GM10847 (cell line): ENCODE data around the gene KIRREL3.

ENCODE experiments used
- POLR2A ChIP-seq: IDR thresholded peaks from 2 replicates; pipeline ENCODE4 v1.6.1; 2011; ENCODE audit not compliant: insufficient read length; ENCODE audit errors: extremely low read depth

KIRREL3 gene

DNA sequence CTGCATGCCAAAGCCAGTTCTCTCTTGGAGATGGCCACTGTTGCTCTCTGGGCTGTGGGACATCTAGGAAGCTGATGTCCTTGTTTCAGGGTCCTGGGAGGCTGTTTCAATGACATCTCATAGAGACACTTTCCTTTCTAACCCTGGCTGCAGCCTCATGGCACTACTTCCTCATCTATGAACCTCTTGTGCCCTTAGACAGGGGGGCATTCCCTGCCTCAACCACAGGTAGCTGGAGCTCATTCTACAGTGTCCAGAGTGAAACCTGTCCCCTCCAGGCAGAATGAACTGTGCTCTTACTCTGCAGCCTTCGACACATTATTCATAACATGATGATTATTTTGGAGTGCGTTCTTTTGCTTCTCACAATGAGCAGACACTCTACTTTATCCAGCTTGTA lies 335.9 kb downstream of the KIRREL3 start:
- TF ChIP-seq POLR2A = no peak

DNA sequence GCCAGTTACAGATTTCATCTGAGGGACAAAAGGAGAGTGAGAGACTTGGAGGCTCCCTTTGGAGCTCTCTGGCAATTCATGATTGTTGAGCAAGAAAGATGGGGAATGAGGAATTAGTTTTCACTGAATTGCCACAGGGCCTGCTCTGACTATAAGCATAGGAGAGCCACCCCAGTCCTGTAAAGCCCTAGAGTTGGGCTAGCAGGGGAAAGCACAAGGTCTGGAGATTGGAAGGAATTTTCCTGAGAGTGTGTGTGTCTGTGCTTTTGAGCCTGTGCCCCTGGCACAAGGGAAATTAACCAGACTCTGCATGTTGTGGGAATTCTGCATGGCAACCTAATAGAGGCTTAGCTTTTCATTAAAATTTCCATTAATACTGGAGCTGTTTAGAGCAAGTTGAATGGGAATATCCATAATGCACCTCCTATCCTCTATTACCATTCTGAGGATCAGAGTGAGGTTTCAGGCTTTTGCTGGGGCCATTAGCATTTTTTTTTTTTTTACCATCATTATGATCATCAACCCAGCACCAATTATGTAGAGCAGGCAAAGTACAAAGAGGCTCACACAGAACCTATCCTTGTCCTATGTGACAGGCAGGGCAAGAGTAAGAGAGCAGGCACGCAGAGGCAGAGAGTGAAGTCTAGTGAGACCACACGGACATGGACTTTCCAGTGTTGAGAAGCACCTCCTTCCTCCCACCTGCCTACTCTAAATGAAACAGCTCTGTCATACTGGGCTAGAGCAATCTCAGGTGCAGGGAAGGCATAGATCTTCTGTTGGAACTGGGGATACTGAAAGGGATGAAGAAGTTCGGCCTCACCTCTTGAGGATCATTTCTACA lies 336.6 kb downstream of the KIRREL3 start:
- TF ChIP-seq POLR2A = no peak

DNA sequence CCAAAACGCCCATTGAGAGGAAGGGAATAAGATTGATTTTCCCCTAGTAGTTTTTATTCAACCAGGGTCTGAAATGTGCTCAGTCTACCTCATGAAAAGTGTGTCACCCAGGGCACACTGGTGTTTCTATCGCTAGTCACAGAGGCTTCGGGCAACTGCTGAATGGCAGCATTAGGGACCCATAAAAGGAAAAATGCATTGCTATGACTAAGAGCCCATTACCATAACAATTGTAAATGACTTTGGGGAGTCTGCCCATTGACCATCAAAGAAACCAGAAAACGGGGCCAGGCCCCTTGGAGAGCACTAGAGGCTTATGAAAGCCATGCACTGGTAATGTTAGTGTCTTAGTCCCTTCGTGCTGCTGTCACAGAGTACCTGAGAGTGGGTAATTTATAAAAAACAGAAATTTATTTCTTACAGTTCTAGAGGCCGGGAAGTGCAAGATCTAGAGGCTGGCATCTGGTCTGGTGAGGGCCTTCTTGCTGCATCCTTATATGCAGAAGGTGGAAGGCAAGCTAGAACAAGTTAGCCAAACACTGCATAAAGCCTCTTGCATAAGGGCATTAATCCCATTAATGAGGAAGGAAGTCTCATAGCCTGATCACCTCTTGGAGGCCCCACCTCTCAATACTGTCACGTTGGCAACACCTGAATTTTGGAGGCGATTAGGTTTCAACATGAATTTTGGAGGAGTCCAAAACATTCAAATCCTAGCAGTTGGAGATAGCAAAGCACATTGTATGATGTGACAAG lies 338.4 kb downstream of the KIRREL3 start:
- TF ChIP-seq POLR2A = no peak

DNA sequence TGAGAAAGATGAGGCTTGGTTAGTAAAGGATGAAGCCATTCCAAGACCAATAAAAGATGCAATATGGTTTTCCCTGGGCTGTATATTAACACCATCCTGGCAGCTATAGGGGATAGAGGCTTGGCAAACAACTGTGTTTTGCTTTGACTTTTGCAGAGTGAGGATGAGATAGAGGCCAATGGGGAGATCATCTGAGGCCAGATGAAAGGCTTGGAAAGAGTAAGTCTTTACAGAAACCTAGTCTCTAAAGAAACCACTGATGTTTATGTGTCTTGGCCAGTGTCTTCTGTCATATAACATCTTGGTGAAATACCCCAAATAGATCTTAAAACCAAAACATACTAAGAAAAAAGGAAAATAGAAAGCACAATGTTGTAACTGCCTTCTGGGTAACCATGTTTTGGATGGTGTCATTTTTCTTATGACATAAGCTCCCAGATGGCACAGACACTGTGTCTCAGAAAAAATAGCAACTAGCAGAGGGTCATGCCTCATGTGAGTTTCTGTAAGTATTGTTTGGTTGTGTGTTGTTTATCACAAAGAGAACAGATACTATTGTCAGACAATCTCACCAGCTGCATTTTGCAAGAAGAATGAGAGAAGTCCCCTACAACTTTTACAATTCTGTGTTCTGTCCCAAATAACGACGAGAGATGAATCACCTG lies 339.7 kb downstream of the KIRREL3 start:
- TF ChIP-seq POLR2A = no peak

DNA sequence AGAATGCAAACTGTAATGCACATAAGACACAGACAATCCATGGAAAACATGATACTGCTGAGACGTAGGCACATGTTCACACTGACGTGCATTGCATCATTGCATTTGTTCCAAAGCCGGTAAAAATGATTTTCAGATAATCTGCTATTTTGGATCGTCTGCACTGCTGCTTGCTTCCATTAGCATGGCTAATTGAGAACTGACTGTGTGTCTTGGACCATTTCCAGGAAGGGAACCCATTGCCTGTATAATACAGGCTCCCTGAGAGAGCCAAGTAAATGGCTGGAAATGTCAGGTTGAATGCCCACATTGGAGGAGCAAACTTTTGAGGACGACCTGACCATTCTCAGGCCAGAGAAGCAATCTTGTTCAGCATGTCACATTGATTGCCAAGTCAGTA lies 340.2 kb downstream of the KIRREL3 start:
- TF ChIP-seq POLR2A = no peak

DNA sequence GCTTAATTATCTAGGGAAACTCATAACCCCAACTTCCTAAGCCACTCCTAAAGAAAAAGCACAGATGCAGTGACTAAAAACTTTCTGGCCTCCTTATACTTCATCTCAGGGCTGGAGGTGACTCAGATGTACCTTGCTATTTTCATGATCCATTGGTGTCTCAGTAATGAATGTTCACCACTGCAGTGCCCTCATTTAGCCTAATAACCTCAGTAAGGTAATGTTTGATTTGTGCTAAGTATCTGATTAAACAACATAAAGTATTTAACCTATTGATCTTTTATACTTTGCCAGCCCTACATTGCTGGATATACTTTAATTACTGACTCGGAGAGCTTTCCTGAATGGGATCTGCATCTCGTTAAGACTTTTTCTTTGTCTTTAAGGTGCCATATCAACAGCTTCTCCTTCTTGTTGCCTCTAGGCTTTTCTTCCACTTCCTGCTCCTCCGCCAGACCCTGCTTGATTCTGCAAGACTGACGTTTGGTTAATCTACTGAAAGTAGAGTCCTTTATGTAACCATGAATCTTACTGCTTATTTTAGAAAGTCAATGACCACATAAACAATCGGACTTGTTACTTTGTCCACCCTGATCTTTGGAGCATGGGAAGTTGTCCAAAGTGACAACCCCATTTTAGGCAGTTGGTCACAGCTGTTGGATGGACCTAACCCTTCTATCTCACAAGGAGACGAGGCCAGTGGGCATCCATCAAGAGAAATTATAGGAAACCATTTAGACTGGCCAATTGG lies 342.1 kb downstream of the KIRREL3 start:
- no peak for TF ChIP-seq POLR2A

DNA sequence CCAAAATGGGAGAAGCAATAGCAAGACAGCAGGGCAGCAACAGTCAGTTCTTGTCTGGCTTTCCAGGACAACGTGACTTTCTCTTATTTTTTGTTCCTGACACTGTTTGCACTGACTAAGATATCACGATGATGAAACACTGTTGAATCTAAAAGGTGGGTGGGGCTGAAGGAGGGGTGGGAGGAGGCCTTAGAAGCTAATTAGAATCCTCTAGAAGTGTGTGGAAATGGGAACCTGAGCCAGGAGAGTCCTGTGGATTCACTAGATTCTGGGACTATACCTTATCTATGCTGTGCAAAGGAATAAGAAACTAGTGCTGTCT lies 344.8 kb downstream of the KIRREL3 start:
- TF ChIP-seq POLR2A = no peak

DNA sequence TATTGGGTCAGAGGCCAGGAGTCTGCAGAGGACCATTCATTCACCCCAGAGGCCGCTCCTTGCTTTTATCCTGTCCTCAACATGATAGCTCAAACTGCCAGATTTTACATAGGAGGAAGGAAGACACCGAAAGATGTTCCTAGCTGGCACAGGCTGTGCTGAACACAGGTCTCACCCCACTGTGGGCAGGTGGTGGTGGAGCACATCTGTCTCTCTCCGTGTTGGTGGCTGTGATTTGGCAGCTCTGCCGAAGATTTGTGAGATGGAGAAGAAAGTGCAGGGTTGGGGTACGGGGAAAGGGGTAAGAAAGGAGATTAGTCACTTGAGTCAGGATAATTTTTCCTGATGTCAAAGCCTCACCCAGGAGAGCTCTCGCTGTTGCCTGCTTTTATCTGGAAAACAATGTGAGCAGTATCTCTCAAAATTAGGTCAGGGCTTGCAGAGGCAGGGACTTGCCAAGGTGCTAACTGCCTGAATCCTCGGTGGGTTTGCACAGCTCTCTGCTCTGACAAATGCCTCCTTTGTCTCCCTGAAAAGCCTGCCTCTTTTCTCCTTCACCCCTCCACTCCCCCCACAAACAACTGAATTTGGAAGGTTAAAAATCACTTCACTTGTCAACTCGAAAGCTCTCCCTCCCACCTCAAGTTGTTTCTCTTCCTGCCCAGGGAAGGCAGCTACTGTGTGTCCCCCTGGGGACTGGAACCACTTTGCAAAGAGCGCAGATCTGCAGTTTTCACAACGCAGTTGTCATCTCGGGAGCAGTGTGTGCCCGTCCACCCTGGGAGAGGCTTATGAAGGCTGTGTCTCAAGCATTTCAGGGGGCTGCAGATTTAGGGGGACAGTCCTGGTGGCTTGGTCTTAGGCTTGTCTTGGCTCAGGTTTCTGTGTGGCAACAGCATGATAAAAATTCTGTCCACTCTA lies 345.4 kb downstream of the KIRREL3 start:
- TF ChIP-seq POLR2A = no peak

DNA sequence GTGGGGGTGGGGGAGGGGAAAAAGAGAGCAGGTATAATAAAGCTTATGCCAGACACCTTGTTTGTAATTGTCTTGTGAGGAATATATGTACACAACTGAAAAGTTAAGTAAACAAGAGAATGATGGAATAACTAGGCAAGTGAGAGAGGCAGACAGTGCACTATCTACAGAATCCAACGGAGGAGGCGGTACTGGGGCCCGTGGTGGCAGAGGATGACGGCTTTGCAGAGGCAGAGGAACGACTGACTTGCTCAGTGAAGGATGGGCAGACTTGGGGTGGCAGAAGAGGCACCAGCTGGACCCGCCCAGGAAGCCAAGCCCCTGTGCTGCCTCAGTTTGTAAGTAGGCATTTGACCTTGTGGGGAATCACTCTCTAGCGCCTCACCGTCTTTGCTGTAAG lies 347.5 kb downstream of the KIRREL3 start:
- no peak for TF ChIP-seq POLR2A

DNA sequence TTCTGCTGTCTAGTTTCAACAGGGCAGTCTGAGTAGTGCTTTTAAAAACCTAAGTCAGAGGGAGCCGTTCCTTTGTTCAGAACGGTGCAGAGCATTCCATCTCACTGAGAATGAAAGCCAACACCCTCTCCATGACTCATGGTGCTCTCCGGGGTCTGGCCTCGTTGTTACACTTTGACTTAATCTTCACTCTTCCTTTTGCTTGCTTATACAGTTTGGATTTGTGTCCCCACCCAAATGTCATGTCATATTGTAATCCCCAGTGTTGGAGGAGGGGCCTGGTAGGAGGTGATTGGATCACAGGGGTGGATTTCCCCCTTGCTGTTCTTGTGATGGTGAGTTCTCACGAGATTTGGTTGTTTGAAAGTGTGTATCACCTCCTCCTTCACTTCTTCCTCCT lies 352.8 kb downstream of the KIRREL3 start:
- no peak for TF ChIP-seq POLR2A

DNA sequence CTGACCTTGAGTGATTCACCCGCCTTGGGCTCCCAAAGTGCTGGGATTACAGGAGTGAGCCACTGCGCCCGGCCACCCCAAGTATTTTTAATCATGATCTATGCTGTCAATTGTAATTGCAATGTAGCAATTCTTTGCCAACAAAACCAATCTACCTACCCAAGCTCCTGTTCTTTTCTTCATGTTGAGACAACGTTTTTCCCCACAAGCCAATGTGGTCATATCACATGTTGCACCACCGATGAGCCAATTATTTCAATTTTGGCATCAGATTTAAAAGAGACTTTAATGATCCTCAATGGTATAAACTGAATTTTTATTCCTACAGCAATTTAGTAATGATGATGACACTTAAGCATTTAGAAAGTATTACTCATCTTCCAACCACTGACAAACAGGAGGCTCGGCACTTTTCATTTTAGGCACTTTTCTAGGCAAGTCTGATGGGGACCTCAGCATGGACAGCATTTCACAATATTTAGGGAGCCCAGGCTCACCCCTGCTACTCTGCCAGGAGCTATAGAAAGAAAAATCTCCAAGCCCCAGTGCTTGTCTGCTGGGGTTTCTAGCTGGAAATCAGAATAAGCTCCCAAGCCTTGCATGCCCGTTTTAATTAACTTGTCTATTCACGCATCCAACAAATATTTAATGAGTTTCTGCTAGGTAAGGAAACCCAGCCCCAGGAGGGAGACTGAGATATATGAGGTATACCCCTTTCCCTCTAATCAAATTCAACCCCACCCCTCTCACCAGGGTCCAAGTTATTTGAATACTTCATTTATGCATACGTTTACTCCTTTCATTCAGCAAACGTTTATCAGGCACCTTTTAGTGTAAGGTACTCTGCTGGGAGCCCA lies 353.6 kb downstream of the KIRREL3 start:
- TF ChIP-seq POLR2A = no peak

DNA sequence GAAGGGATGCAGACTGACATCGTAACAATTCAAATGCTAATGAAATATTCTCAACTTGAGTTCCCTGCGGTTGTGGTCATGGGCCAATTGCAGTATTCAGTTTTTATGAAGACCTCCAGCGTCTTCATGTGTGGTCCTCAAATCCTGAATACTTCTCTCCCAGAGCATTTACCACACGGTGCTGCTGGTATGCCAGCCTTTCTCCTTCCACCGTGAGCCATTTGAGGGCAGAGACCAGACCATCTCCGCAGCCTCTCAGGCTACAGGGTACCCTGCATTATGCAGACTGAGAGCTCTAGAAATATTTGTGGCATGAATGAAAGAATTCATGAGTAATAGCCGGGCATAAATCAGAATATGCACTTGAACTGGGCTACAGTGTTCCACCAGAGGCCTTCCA lies 355.4 kb downstream of the KIRREL3 start:
- TF ChIP-seq POLR2A = no peak

DNA sequence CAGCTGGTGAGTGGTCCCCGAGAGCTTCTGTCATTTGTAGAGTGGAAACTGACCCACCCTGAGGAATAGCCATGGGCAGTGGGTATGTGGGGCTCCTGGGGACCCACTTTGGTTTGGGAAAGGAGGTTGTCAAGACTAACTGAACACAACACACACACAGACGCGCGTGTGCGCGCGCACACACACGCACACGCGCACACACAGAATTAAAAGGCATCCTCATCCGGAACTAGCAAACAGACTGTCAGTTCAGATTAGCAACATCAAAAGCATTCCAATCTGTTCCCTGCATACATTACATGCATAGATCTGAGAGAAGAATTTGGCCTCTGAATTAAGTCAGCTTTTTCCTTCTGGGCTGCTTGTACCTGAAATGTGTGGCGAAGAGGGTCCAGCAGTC lies 360.4 kb downstream of the KIRREL3 start:
- no peak for TF ChIP-seq POLR2A
